ENCODE measurements around the gene HRH3.

DNA sequence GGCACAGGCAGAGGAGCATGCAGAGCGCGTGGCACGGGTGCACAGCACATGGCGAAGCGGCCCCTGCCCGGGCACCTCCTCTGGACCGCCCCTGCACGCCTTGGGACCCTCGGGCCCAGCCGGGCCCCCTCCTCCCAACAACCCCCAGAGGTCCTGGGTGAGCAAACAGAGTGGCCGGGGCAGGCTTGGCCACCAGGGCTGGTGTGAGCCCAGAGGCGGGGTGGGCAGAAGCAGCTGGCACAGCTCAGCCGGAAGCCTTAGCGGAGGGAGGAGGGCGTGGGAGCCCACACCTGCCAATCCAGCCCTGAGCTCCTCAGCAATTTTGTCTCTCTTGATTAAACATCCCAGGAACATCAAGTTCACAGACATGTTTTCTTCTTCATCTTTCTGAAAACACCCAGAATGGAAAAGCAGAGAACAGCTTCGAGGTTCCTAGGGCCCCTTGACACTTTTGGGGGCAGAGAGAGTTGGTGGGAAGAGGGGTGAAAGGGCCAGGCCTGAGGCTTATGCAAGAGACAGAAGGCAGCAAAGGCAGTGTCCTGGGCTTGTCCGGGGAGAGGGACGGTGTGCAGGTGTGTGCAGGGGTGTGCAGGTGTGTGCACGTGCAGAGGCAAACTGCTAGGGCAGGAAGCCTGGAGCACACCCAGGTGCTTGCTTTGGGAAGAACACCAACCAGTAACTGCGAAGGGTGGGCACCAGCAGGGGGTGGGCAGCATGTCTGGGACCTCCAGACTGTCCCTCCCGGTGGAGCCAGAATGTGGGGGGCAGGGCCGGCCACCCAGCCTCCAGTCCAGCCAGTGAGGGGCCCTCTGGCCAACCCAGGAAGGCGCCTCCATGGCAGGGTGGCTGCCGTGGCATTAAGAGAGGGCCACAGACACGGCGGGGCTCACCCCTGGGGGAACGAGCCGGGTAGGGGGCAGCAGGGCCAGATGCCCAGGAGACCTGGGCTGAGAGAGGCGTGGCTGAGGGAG lies 4.8 kb downstream of the HRH3 start:
- TF ChIP-seq, protein P1, sequence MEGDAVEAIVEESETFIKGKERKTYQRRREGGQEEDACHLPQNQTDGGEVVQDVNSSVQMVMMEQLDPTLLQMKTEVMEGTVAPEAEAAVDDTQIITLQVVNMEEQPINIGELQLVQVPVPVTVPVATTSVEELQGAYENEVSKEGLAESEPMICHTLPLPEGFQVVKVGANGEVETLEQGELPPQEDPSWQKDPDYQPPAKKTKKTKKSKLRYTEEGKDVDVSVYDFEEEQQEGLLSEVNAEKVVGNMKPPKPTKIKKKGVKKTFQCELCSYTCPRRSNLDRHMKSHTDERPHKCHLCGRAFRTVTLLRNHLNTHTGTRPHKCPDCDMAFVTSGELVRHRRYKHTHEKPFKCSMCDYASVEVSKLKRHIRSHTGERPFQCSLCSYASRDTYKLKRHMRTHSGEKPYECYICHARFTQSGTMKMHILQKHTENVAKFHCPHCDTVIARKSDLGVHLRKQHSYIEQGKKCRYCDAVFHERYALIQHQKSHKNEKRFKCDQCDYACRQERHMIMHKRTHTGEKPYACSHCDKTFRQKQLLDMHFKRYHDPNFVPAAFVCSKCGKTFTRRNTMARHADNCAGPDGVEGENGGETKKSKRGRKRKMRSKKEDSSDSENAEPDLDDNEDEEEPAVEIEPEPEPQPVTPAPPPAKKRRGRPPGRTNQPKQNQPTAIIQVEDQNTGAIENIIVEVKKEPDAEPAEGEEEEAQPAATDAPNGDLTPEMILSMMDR (IDR thresholded peaks at IDR 0.05), result no peak
- no peak for TF ChIP-seq EZH2 (IDR thresholded peaks at IDR 0.05; ENCODE audit: borderline replicate concordance, insufficient read depth, low read depth, low read length, poor library complexity, severe bottlenecking)

Measured in B cell (primary cell).